ENCODE measurements around the gene PIGU.
A peak's percentile ranks its signal among the peaks of the same experiment; 100 is the strongest.

DNA sequence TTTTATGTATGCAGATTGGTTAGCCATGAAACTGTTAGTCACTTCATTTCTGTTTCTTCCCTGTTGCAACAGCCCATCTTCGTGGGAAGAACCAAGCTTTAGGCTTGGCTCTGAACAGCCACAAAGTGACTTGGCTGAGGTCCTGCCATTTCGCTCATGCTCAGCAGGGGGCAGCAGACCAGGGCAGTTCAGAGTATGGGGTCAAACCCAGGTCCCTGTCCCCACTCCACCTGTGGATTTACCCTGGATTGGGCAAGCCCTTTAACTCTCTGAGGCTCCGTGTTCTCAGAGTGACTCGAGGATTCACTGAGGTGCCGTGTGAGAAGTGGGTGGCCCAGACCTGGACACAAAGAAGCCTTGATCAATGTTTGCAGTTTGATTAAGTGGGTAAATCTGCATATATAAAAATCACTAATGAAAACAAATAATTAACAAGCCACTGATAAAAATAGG, 138.2 kb downstream of the PIGU start:
- no peak for TF ChIP-seq POLR2A (IDR thresholded peaks at IDR 0.05)
- TF ChIP-seq, protein P1, sequence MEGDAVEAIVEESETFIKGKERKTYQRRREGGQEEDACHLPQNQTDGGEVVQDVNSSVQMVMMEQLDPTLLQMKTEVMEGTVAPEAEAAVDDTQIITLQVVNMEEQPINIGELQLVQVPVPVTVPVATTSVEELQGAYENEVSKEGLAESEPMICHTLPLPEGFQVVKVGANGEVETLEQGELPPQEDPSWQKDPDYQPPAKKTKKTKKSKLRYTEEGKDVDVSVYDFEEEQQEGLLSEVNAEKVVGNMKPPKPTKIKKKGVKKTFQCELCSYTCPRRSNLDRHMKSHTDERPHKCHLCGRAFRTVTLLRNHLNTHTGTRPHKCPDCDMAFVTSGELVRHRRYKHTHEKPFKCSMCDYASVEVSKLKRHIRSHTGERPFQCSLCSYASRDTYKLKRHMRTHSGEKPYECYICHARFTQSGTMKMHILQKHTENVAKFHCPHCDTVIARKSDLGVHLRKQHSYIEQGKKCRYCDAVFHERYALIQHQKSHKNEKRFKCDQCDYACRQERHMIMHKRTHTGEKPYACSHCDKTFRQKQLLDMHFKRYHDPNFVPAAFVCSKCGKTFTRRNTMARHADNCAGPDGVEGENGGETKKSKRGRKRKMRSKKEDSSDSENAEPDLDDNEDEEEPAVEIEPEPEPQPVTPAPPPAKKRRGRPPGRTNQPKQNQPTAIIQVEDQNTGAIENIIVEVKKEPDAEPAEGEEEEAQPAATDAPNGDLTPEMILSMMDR (IDR thresholded peaks at IDR 0.05) = peak; percentile 64 to 87 (median 75)

All from heart left ventricle (tissue), 13 donors.